Ishikawa (cell line): Measurements from ENCODE around the gene EPHB1.

Source experiments
- CEBPB ChIP-seq: IDR thresholded peaks from 2 replicates; pipeline ENCODE4 v1.6.1; 2012
- CREB1 ChIP-seq: IDR thresholded peaks from 2 replicates; pipeline ENCODE4 v1.6.1; 2012; ENCODE audit warnings: low read depth
- EGR1 ChIP-seq: IDR thresholded peaks from 2 replicates; pipeline ENCODE4 v1.6.1; 2012
- EP300 ChIP-seq: IDR thresholded peaks from 2 replicates; pipeline ENCODE4 v1.6.1; 2012; ENCODE audit warnings: borderline replicate concordance
- FOXM1 ChIP-seq: IDR thresholded peaks from 2 replicates; pipeline ENCODE4 v1.6.1; 2012; ENCODE audit warnings: low read depth, borderline replicate concordance
- NFIC ChIP-seq: IDR thresholded peaks from 2 replicates; pipeline ENCODE4 v1.6.1; 2012
- RAD21 ChIP-seq: IDR thresholded peaks from 2 replicates; pipeline ENCODE4 v1.6.1; 2012; ENCODE audit warnings: low read depth
- TAF1 ChIP-seq: IDR thresholded peaks from 2 replicates; pipeline ENCODE4 v1.6.1; 2012; ENCODE audit warnings: low read depth, mild to moderate bottlenecking
- TCF12 ChIP-seq: IDR thresholded peaks from 2 replicates; pipeline ENCODE4 v1.6.1; 2012; ENCODE audit warnings: low read depth
- TEAD4 ChIP-seq: IDR thresholded peaks from 2 replicates; pipeline ENCODE4 v1.6.1; 2012
- YY1 ChIP-seq: IDR thresholded peaks from 2 replicates; pipeline ENCODE4 v1.6.1; 2012; ENCODE audit warnings: low read depth
- ZBTB7A ChIP-seq: IDR thresholded peaks from 2 replicates; pipeline ENCODE4 v1.6.1; 2012; ENCODE audit warnings: low read depth
- TF ChIP-seq, protein P1 (sequence below): IDR thresholded peaks from 2 replicates; pipeline ENCODE4 v1.6.1; 2012; ENCODE audit warnings: low read depth, mild to moderate bottlenecking
- TF ChIP-seq, protein P2 (sequence below): IDR thresholded peaks from 2 replicates; pipeline ENCODE4 v1.6.1; 2012
- TF ChIP-seq, protein P3 (sequence below): IDR thresholded peaks from 2 replicates; pipeline ENCODE4 v1.6.1; 2012

Gene EPHB1

DNA sequence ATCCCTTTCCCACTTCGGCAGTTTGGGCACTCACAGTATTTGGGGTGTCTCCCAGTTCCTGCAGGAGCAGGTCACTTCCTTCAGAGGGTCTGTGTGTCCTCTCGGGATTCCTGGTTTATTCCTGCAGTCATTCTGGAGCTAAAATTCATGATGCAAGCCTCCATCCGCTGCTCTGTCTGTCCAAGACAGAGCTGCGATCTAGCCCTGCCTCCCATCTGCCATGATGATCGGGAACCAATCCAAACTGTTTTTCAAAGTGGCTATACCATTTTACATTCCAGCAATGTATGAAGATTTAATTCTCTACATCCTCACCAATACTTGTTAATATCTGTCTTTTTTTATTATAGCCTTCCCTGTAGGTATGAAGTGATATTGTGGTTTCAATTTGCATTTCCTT, 273.0 kb downstream of the EPHB1 start:
- no peak for TF ChIP-seq TCF12
- TF ChIP-seq, protein P1, sequence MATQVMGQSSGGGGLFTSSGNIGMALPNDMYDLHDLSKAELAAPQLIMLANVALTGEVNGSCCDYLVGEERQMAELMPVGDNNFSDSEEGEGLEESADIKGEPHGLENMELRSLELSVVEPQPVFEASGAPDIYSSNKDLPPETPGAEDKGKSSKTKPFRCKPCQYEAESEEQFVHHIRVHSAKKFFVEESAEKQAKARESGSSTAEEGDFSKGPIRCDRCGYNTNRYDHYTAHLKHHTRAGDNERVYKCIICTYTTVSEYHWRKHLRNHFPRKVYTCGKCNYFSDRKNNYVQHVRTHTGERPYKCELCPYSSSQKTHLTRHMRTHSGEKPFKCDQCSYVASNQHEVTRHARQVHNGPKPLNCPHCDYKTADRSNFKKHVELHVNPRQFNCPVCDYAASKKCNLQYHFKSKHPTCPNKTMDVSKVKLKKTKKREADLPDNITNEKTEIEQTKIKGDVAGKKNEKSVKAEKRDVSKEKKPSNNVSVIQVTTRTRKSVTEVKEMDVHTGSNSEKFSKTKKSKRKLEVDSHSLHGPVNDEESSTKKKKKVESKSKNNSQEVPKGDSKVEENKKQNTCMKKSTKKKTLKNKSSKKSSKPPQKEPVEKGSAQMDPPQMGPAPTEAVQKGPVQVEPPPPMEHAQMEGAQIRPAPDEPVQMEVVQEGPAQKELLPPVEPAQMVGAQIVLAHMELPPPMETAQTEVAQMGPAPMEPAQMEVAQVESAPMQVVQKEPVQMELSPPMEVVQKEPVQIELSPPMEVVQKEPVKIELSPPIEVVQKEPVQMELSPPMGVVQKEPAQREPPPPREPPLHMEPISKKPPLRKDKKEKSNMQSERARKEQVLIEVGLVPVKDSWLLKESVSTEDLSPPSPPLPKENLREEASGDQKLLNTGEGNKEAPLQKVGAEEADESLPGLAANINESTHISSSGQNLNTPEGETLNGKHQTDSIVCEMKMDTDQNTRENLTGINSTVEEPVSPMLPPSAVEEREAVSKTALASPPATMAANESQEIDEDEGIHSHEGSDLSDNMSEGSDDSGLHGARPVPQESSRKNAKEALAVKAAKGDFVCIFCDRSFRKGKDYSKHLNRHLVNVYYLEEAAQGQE: no peak
- no peak for TF ChIP-seq CREB1
- no peak for TF ChIP-seq TAF1
- no peak for TF ChIP-seq RAD21
- TF ChIP-seq, protein P2, sequence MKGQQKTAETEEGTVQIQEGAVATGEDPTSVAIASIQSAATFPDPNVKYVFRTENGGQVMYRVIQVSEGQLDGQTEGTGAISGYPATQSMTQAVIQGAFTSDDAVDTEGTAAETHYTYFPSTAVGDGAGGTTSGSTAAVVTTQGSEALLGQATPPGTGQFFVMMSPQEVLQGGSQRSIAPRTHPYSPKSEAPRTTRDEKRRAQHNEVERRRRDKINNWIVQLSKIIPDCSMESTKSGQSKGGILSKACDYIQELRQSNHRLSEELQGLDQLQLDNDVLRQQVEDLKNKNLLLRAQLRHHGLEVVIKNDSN: no peak
- TF ChIP-seq EP300: no peak
- no peak for TF ChIP-seq TEAD4
- TF ChIP-seq FOXM1: no peak
- TF ChIP-seq NFIC: no peak

DNA sequence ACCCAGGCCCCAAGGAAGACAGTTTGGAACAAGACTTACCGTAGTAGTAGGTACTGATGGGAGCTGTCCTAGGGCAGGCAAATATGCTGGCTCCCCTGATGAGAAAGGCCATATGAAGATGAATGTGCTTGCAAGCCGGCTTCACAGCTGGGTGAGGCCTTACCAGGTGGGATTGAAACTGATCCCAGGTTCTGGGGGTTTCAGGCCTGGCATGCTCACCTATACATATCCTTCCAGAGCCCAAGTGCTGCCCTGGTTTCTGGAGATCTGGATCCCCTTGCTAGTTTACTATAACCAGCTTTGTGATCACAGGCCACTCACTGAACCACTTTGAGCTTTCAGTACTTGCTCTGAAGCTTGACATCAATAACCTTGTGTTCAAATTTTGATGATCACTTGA, 274.3 kb downstream of the EPHB1 start:
- TF ChIP-seq CREB1: no peak
- no peak for TF ChIP-seq YY1
- TF ChIP-seq CEBPB: no peak
- no peak for TF ChIP-seq TCF12
- TF ChIP-seq, protein P3, sequence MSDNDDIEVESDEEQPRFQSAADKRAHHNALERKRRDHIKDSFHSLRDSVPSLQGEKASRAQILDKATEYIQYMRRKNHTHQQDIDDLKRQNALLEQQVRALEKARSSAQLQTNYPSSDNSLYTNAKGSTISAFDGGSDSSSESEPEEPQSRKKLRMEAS: no peak
- no peak for TF ChIP-seq ZBTB7A
- no peak for TF ChIP-seq TEAD4
- no peak for TF ChIP-seq EP300
- TF ChIP-seq RAD21: no peak
- TF ChIP-seq, protein P1: no peak
- TF ChIP-seq, protein P2: no peak
- TF ChIP-seq NFIC: no peak

DNA sequence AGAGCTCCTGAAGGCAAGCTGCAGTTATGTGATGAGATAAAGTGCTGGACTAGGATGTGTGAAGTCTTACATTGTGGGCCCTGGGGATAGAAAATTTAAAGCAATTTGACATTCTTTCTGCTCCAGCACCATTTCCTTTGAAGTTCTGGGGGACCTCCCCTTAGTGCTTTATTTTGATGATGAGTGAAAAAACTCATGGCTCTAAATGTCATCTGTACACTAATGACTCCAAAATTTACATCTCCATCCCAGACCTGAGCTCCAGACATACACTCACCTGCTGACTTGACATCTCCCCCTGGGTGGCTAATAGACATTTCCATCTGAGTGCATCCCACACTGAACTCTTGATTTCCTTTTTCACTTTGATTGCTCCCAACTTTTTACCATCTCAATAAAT, 276.4 kb downstream of the EPHB1 start:
- TF ChIP-seq TEAD4: no peak
- TF ChIP-seq TCF12: no peak

DNA sequence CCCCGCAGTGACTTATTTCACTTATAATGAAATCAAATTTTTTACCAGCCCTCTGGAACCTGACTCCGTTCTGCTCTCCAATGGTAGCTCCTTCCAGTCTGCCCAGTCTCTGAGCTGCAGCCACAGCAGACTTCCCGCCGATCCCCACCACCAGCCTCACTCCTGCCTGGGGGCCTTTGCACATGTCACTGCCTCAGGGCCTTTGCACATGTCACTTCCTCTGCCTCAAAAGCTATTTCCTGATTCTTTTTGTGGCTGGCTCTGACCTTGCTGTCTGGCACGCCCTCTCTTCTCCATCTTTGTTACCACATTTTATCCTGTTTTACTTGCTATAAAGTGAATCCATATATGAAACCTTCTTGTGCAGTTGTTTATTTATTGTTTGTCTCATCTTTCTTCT, 277.4 kb downstream of the EPHB1 start:
- TF ChIP-seq EP300 (no peak), CEBPB (no peak), ZBTB7A (no peak), EGR1 (no peak), CREB1 (no peak), TAF1 (no peak), TCF12 (no peak), FOXM1 (no peak), TEAD4 (no peak), YY1 (no peak), NFIC (no peak), RAD21 (no peak)
- TF ChIP-seq, protein P1: no peak
- TF ChIP-seq, protein P2: no peak
- TF ChIP-seq, protein P3: no peak

DNA sequence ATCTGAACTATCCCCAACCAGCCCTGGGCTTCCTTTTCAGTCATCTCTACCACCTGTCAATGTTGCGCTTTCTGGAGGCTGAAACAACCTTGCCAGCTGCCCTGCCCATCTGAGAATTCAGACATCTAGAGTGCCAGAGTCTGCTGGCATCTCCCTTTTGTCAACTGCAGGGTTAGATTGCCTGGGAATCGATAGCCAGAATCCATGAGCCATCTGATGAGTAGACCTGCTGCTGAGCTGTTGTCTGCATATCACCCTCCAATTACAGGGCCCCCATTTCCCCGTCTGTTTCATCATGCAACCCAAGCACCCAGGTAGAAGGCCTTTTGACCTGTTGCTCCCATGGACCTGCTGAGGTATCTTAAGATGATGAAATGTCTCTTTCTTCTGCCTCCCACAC, 280.1 kb downstream of the EPHB1 start:
- TF ChIP-seq RAD21 (no peak), TCF12 (no peak), EP300 (no peak), CREB1 (no peak)
- TF ChIP-seq, protein P3: no peak
